GM19324 (cell line): Measurements from ENCODE around the gene DIPK1A.

Source experiments
- ATAC-seq: cut with Tn5 transposase; IDR thresholded peaks from one replicate; pipeline ENCODE4 v1.9.1; 2021; ENCODE audit warnings: mild to moderate bottlenecking, moderate library complexity; ENCODE audit not compliant: unreplicated experiment, low FRiP score

DIPK1A gene

GRCh38 chr1:92808381-92808780 is 152.9 kb downstream of the DIPK1A start:
- ATAC-seq, result no peak

- ATAC-seq, result no peak
Measured at GRCh38 chr1:92805216-92805615, 156.0 kb downstream of the DIPK1A start.

GRCh38 chr1:92804721-92805201 is 156.5 kb downstream of the DIPK1A start:
- ATAC-seq, result no peak

- no peak for ATAC-seq
Measured at GRCh38 chr1:92803140-92803887, 157.9 kb downstream of the DIPK1A start.

DNA sequence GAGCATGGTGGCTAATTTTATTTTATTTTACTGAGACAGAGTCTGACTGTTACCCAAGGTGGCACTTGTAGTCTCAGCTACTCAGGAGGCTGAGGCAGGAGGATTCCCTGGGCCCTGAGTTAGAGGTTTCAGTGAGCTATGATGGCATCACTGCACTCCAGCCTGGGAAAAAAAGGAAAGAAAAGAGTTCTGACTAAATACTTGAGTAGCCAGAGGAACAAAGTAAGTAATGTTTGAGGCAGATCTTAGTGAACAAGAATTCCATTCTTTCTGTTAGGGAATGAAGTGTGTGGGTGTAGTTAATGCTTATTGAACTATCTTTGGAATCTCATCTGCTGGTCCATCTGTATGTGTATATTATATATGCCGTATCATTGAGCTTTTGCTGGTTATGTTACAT is 163.3 kb downstream of the DIPK1A start:
- ATAC-seq, result no peak

DNA sequence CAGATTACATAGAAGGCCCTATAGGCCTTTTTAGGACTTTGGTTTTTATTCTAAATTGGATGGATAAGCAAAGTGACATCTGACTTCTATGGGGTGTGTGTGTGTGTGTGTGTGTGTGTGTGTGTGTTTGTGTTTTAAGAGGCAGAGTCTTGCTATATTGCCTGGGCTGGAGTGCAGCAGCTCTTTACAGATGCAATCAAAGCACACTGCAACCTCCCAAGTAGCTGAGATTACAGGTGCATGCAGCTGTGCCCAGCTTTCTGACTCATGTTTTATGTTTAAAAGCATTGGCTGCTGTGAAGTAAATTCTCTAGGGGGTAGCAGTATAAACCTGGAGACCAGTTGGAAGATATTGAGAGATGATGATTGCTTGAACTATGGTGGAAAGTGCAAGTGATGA is 164.0 kb downstream of the DIPK1A start:
- no peak for ATAC-seq

GRCh38 chr1:92795166-92795565 is 166.1 kb downstream of the DIPK1A start:
- no peak for ATAC-seq

DNA sequence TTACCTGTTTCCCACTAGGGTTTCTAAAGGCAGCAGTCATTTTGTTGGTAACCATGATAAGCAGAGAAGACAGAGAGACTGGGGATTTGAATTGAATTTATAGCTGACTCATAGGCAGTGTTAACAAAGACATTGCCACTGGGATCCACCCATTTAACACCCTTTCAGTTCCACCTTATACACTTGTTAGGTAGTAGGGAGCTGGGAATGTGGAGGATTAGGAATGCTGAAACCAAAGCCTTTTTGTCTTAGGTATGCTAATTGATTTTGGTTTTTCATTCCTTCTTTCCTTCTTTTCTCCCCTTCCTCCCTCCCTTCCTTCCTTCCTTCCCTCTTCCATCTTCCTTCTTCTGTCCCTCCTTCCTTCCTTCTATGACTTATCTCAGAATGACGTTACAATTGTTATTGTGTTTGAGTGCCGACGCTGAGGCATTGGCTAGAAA is 168.9 kb downstream of the DIPK1A start:
- no peak for ATAC-seq
